ENCODE measurements around the gene PRUNE2. TPM values are rescaled to one million over a fixed set of nuclear protein-coding genes. Genes with fewer than 3 reads are reported as not detected.

Gene PRUNE2
- total RNA-seq, 6 experiments from 2014 or later = 1.4 to 3.3 (median 2.1) TPM

DNA sequence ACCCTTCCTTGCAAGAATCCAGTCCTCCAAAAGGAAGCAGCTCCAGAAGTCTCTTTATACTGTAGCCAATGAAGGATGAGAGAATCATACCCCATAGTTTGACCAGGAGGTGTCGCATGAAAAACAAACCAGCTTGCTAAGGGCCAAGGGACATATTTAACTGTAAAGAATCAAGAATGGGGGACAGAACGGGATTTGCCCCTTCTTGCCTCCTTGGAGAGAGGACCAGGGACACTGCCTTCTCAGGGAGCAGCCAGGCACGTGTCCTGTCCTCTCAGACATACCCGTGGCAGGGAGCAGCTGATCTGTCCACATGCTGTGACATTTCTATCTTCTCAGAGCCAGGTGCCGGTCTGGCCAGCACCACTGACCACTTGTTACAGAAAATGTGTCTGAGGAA lies 11.7 kb downstream of the PRUNE2 start:
- TF ChIP-seq, protein P1, sequence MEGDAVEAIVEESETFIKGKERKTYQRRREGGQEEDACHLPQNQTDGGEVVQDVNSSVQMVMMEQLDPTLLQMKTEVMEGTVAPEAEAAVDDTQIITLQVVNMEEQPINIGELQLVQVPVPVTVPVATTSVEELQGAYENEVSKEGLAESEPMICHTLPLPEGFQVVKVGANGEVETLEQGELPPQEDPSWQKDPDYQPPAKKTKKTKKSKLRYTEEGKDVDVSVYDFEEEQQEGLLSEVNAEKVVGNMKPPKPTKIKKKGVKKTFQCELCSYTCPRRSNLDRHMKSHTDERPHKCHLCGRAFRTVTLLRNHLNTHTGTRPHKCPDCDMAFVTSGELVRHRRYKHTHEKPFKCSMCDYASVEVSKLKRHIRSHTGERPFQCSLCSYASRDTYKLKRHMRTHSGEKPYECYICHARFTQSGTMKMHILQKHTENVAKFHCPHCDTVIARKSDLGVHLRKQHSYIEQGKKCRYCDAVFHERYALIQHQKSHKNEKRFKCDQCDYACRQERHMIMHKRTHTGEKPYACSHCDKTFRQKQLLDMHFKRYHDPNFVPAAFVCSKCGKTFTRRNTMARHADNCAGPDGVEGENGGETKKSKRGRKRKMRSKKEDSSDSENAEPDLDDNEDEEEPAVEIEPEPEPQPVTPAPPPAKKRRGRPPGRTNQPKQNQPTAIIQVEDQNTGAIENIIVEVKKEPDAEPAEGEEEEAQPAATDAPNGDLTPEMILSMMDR (IDR thresholded peaks at IDR 0.05) = no peak
- no peak for TF ChIP-seq POLR2A (IDR thresholded peaks at IDR 0.05)
- no peak overlapping the region for H3K4me3 ChIP-seq
- ATAC-seq = no peak
- H3K9me3 ChIP-seq = no peaks in the 10 kb centered on the region
- DNase-seq = no peak
- 46% methylated on average over 4 of the region's 5 CpGs for WGBS (ENCODE audit: insufficient coverage, low coverage, low lambda C conversion rate, missing lambda C conversion rate)
- H3K27me3 ChIP-seq = no peaks in the 10 kb centered on the region
- no peaks in the 10 kb centered on the region for H3K4me1 ChIP-seq
- intact Hi-C loops (cut with DNase I) = no loop called here
- no peaks in the 10 kb centered on the region for H3K36me3 ChIP-seq
- no peak overlapping the region for H3K27ac ChIP-seq

DNA sequence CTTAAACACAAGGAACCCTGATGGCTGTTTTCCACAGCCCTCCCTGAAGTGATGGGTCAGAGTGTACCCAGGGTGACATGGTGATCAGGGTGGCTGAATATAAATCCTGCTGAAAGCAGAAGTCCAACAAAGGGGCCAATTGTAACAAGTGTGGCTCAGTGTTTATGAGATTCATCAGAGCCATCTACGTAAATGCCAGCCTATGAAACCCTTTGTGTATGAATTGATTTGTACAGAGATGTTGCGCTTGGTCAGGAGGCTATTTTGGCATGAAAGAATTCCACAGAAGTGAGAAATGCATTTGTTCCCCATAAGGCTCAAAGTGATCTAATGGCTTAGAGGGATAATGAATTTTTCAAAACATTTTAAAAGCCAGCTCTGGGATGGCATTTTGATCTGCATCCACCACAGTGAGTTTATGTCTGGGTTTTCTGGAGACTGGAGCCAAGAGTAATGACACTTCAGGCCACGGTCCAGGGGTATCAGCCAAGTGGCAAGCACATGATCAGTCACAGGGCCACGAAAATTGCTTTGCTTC lies 12.4 kb downstream of the PRUNE2 start:
- Histone ChIP-seq H3K4me1 (no peaks in the 10 kb centered on the region), H3K9me3 (no peaks in the 10 kb centered on the region), H3K27me3 (no peaks in the 10 kb centered on the region), H3K27ac (no peak overlapping the region), H3K4me3 (no peak overlapping the region), H3K36me3 (no peaks in the 10 kb centered on the region)
- TF ChIP-seq, protein P1 (IDR thresholded peaks at IDR 0.05) = no peak
- no peak for TF ChIP-seq POLR2A (IDR thresholded peaks at IDR 0.05)
- ATAC-seq (no peak), DNase-seq (no peak)
- WGBS (ENCODE audit: insufficient coverage, low coverage, low lambda C conversion rate, missing lambda C conversion rate) = 50% methylated on average over 3 of the region's 4 CpGs
- intact Hi-C loops (cut with DNase I) = no loop called here

DNA sequence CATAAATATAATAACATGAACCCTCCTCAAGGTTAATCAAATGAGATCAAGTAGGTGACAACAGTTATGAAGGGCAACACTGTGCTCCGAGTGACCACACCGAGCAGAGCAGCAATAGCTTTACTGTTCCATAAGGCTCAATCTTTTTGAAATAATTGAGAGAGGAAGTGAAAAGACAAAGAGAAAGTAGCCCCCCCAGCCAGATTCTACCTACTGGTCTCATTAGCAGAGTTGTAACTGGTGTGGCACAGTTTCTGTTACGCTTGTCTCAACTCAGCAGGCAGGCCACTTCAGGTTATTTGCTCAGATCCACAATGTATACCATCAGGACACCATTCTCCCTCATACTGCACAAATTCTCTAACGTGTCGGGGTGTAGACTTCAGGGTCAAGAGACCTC lies 14.0 kb downstream of the PRUNE2 start:
- intact Hi-C loops (cut with DNase I) = no loop called here
- Histone ChIP-seq H3K27me3 (no peaks in the 10 kb centered on the region), H3K36me3 (no peaks in the 10 kb centered on the region), H3K27ac (no peak overlapping the region), H3K4me1 (no peaks in the 10 kb centered on the region), H3K9me3 (no peaks in the 10 kb centered on the region), H3K4me3 (no peak overlapping the region)
- 69% methylated on average over 5 of the region's 5 CpGs for WGBS (ENCODE audit: insufficient coverage, low coverage, low lambda C conversion rate, missing lambda C conversion rate)
- DNase-seq (no peak), ATAC-seq (no peak)
- TF ChIP-seq, protein P1 (IDR thresholded peaks at IDR 0.05) = no peak
- TF ChIP-seq POLR2A (IDR thresholded peaks at IDR 0.05) = no peak

DNA sequence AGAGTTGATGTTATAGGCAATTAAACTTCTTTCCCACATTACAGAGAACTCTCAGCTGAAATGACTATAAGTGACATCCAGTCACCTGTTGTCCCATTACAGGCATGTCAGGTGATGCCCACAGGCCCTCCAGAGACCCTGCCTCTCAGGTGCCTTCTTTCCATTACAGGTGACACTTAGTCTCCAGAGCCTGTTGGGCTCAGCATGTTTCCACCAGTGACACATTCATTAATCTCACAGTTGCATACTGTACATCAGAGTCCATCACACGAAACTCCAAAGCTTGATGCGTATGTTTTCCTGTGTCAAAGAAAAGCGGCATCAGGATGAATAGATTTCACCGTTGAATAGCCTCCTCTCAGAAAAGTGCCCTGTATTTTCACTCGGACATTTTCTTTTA lies 14.6 kb downstream of the PRUNE2 start:
- Histone ChIP-seq H3K36me3 (no peaks in the 10 kb centered on the region), H3K27me3 (no peaks in the 10 kb centered on the region), H3K9me3 (no peaks in the 10 kb centered on the region), H3K4me3 (no peak overlapping the region), H3K27ac (no peak overlapping the region), H3K4me1 (no peaks in the 10 kb centered on the region)
- 63% methylated on average over 5 of the region's 5 CpGs for WGBS (ENCODE audit: insufficient coverage, low coverage, low lambda C conversion rate, missing lambda C conversion rate)
- intact Hi-C loops (cut with DNase I) = no loop called here
- no peak for DNase-seq
- TF ChIP-seq, protein P1 (IDR thresholded peaks at IDR 0.05) = no peak
- no peak for TF ChIP-seq POLR2A (IDR thresholded peaks at IDR 0.05)
- ATAC-seq = no peak

DNA sequence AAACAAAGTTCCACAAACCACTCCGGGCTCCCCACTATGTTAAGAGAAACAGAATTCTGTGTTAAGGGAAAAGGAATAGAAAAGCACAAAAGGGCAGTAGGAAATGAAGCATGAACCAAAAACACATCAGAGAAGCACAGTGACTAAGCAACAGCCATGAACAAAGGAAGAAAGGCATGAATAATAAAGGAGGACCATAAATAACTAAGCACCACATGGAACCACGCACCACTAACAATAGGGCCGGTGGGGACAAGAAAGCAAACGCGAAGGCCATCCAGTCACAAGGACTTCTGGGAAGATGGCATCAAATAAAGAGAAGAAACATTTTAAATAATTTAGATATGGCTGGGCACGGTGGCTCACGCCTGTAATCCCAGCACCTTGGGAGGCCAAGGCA lies 18.0 kb downstream of the PRUNE2 start:
- TF ChIP-seq POLR2A (IDR thresholded peaks at IDR 0.05) = no peak
- TF ChIP-seq, protein P1 (IDR thresholded peaks at IDR 0.05) = no peak
- Histone ChIP-seq H3K9me3 (no peaks in the 10 kb centered on the region), H3K27ac (no peak overlapping the region), H3K4me3 (no peak overlapping the region), H3K36me3 (no peaks in the 10 kb centered on the region), H3K27me3 (no peaks in the 10 kb centered on the region), H3K4me1 (no peaks in the 10 kb centered on the region)
- WGBS (ENCODE audit: insufficient coverage, low coverage, low lambda C conversion rate, missing lambda C conversion rate) = 66% methylated on average over 7 of the region's 7 CpGs
- intact Hi-C loops (cut with DNase I) = no loop called here
- ATAC-seq (no peak), DNase-seq (no peak)
